HG03175 (cell line): ENCODE results near the gene GNAO1.

Source experiments
- ATAC-seq: cut with Tn5 transposase; IDR thresholded peaks from one replicate; pipeline ENCODE4 v1.9.1; 2021; ENCODE audit warnings: mild to moderate bottlenecking, moderate library complexity; ENCODE audit not compliant: unreplicated experiment

GNAO1 gene

DNA sequence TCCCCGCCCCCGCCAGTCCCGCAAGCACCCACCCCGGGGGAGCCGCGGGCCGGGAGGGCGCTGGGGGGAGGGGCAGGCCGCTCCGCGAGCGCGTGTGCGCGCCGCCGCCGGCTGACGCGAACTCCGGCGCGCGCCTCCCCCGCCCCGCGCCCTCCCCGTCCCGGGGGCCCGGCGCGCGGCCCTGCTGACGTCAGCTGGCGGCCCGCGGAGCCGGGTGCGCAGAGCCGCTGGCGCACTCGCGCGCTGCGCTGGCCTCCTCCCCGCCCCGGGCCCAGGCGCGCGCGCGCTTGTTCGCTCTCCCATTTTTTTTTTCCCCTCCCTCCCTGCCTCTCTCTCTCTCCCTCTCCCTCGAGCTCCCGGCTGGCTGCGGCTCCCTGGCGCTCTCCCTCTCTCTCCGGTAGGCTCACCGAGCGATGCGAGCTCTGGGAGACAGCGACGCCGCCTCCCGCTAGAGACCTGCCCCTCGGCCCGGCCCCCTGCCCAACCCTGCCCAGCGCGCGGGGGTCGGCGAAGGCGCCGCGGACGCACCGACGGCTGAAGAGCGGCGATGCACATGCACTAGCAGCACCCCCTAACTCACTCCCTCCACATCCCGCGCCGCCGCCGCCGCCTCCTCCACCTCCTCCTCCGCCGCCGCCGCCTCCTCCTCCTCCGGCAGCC is at the start of gene GNAO1:
GNAO1 (plus strand) TSS at position 334 of the 660 bp plus-strand sequence. CDS start 747 bp downstream, outside the sequence.
- ATAC-seq, result no peak

DNA sequence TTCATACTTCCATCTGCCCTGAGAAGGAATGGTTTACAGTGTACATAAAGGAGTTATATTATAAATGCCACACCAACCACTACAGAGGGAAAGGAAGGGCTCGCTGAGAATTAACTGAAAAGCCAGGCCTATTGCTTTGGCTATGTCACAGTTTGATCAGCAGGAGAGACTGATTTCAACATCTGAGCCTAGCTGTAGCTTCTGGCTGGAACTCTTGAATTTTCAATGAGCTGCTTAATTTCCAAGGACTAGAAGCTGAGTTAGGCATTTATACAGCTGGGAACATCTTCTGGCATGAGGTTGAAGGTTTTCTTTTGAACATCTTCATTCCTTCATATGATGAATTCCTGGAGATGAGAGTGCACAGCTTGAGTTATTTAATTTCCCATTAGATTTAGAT is 47.6 kb upstream of the GNAO1 start:
- ATAC-seq, result no peak

DNA sequence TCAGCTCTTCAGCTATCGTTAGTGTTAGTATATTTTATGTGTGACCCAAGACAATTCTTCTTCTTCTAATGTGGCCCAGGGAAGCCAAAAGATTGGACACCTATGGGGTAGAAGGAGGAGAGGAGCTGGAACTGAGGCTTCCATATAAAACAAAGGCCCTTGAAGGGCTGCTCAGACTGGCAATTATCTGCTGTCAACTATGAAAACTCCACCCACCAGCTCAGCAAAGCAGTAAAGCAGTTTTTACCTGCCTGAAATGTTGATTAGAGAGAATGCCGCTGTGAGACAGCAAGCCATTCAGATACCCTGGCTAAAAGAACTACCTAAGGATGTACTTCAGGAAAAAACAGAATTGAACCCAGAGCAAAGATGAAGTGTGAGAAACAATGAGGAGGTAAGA is 45.9 kb upstream of the GNAO1 start:
- no peak for ATAC-seq

DNA sequence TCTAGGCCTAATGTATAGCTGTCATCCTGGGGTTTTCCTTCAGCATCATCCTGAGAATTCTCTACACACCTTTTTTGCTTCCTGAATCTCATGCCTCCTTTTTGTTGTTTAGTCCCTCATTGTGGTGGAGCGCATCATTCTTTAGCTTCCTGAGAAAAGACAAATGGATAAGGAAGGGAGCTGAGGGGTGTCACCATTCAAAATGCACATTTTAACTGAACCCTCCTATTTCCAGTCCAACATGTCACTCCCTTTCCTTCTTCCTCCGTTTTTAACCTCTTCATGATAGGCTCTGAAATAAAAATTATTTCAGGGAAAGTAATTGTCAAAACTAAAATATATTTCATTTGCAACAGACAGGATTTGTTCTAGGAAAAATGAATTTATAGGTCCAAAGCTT is 39.7 kb upstream of the GNAO1 start:
- no peak for ATAC-seq

DNA sequence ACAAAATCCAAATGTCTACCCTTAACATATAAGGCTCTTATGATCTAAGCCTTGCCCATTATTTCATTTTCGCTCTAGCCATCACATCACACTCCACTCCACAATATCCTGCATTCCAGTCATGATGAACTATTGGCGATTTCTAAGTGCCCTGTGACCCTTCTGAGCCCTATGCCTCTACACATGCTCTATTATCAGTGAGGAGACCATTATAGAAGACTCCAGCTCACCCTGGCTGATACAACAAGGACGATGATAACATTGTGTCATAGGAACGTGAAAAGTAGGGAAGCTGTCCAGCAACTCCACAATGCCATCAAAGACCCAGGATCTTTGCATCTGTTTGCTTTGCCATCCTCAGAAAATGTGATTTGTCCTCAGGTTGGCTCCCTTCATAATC is 29.6 kb upstream of the GNAO1 start:
- ATAC-seq, result no peak

DNA sequence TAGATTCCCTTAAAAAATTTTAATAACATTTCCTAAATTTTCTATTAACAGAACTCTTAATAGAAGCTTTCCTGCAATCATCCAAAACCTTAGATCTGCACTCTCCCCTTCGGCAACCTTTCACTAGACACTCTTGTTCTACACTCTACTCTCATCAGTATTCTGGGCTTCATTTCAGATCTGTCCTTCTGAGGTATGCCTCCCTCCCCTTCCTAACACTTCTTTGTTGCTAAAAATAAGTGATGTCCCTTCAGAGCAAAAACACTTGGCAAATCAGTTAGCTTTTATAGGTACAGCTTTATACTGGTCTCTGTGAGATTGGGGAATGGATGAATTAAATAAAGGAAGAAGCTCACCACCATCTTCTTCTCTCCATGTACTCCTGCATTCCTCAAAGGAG is 28.2 kb upstream of the GNAO1 start:
- no peak for ATAC-seq

DNA sequence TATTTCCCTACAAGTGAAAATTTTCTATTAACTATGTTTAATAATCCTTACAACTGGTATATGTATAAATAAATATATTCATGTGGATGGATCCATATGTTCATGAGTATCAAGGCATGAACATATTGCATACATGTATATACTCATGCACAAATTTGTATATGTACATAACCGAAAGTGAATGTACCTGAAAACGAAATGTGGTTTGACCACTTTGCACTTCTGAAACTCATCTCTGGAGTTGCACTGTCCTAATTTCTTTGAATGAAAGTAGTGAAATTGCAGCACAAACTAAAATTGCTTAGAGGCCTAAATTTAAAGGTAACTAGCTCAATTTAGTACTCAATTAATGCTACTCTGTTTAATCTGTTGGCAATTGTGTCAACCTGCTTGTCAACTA is 27.4 kb upstream of the GNAO1 start:
- ATAC-seq, result peak; percentile 83

DNA sequence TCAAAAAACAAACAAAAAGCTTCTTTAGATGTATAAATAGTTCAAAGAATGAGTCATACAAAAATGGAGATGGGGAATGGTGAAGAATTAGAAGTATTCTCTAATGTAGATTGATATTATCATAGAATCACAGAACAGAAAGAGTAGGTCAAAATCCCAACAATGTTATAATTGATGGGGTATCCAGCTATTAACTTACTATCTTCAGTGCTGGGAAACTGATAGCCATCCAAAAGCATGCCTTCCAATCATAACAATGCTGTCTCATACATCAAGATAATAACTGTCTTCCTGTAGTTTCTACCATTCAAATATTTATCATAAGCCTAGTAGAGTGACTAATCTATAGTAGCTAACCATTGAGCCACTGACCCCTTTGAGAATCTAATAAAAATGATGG is 26.7 kb upstream of the GNAO1 start:
- ATAC-seq, result no peak

DNA sequence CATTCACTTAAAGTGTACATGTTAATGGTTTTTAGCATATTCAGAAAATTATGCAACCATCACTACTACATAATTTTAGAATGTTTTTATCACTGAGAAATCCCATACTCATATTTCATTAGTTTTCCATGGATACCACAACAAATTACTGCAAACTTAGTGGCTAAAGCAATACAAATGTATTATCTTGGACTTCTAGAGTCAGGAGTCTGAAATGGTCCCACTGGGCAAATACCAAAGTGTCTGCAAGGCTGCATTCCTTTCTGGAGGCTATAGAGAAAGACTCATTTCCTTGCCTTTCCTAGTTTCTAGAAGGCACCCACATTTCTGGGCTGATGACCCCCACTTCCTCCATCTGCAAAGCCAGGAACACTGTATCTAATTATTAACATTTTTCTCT is 16.9 kb upstream of the GNAO1 start:
- no peak for ATAC-seq

DNA sequence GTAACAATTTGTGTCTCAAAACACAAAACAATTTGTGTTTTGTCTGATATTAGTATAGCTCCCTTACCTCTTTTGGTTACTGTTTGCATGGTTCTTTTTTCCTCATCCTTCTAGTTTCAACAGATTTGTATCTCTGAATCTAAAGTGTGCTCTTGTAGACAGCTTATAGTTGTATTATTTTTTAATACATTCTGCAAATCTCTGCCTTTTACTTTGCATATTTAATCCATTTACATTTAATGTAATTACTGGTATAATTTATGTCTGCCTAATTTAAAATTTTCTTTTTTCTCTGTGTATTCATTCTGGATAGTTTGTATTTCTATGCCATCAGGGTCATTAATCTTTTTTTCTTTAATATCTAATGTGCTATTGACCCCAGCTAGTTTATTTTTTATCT is 9.9 kb upstream of the GNAO1 start:
- ATAC-seq, result no peak

DNA sequence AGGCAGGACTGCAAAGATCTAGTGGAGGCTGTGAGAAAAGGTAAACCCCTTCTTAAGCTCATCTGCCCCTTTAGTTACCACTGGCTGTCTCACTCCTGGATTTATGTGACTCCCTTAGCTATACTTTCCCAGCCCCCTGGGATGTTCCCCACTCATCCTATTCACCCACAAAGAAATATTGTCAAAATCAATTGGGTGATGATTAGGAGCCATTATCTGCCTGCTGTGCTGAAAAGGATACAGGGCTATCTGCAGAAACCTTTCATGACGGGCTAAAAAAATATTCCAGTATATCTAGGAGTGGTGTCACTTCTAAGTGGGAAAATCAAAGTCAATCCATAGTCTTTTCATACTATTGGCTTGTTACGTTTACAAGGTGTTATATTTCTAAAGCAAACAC is 8.0 kb upstream of the GNAO1 start:
- ATAC-seq, result no peak

DNA sequence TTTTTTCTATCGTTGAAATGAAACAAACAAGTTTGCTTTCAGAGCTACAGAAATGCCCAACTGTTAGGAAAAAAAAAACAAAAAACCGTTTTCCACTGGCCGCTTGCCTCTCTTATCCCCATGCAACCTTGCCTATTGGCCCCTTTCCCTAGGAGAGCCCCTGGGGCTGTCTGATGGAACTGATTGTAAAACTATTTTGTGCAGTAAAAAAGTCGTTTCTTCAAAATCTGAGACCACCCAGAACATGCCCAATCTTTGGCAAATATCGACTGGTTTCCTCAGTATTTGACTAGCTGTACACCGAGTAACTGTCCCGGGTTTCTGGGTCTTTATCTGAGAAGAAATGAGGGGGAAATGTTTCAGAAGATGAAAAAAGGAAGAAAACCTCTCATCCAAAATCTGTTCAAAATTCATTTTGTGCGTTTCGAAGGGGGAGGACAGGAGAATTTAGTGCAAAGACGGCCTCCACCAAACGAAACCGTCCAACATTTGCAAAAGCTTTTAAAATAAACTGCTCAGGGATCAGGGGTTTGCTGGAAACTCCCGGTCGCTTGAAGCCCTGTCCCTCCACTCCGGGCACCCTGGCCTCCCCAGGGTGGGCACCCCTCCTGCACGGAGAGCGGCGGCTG is 1.1 kb upstream of the GNAO1 start:
- ATAC-seq, result no peak

DNA sequence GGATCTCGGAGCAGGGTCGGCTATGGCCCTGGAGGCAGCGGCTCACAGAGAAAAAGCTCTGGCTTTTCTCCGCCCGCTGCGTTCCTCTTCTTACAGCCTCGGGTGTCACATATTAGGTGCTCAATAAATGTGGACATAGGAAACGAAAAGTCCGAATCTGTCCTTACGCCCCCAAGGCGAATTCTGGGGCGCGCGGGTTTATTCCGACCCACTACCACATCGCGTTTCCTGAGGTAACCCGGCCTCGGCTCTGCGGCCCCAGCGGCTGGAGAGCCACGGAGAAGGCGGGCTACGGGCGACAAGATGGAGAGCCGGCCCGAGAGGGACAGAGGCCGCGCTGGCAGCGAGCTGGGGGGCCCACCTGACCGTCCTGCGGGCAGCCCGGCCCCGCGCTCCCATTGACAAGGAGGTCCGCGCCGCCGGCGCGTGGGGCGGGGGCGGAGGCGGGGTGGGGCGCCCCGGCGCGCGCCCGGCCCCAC is 573 bp upstream of the GNAO1 start:
- no peak for ATAC-seq

DNA sequence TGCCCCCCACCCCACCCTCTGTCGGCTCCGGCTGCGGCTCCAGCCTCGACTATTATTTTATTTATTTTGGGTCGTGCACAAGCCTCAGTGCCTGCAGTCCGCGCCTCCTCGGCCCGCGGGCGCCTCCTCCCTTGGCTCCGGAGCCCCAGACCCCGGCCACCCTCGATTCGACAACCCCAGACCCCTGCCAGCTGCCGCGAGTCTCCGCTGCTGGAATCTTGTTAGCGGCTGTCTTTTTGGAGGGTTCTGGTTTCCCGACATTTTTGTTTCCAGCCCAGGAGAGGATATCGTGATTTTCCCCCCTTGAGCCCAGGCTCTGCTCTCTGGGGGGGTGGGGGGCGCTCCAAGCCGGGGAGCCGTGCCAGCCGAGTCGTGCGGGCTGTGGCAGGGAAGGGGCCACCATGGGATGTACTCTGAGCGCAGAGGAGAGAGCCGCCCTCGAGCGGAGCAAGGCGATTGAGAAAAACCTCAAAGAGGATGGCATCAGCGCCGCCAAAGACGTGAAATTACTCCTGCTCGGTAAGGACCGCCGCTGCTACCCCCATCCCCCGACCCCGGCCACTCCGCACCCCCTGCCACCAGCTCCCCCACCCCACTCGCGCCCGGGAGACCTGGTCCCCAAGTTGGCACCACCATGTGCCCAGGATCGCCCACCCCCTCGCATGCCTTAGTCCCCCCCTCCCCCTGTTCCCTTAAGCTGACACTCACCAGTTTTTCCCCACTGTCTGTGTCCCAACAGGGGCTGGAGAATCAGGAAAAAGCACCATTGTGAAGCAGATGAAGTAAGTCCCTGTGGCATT is 746 bp downstream of the GNAO1 start:
- no peak for ATAC-seq

DNA sequence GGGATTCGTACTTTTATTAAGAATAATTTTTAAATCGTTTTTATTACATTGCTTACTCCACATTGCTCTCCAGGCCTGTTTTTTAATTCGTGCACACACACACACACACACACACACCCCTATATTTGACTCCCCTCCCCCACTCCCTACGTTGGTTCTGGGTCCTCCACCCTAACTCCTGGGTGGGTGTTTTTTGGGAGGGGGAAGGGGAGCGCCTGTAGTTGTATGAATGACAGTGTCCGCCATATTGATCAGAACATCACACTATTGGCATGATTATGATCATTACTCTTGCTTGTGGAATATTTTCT is 1.3 kb downstream of the GNAO1 start:
- no peak for ATAC-seq

DNA sequence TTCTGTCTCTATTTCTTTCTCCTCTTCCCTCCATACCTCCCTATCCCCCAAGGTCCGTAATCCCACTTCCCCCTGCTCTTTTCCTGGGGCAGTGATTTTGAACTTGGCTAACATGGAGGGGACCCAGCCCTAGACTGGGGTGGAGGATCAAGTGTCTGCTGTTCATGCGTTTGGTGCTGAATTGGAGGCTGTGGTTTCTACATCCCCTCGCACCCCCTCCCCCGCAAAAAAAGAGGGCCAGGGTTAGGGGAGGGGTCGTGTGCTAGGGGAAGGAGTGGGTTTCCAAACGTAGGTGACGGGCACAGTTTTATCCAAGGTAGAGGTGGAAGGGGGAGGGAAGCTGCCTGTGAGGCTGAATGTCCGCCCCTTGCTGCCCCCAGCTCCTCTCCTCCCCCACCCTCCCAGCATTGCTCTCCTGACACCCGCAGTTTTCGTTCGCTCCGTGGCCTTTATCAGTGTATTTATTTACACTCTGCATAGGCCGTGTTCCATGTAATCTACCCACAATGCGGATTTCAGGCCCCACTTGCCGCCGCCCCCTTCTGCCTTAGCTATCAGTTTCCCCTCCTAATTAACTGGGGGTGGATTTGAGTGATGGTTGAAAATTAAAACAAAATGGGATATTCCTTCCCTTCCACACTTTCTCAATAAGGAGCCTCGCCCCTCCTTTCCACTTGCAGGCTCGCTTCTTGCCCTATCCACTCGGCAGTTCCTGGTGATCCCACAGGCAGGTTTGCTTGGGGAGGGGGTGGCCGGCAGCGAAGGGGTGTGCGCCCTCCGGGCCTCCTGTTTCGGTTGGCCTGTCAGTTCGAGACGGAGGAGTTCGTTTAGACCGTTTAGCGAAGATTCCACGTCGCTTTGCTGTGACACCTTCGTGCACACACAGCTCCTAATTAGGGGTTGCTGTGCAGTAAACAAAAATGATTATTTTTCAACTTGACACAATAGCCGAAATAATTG is 2.0 kb downstream of the GNAO1 start:
- ATAC-seq, result no peak

DNA sequence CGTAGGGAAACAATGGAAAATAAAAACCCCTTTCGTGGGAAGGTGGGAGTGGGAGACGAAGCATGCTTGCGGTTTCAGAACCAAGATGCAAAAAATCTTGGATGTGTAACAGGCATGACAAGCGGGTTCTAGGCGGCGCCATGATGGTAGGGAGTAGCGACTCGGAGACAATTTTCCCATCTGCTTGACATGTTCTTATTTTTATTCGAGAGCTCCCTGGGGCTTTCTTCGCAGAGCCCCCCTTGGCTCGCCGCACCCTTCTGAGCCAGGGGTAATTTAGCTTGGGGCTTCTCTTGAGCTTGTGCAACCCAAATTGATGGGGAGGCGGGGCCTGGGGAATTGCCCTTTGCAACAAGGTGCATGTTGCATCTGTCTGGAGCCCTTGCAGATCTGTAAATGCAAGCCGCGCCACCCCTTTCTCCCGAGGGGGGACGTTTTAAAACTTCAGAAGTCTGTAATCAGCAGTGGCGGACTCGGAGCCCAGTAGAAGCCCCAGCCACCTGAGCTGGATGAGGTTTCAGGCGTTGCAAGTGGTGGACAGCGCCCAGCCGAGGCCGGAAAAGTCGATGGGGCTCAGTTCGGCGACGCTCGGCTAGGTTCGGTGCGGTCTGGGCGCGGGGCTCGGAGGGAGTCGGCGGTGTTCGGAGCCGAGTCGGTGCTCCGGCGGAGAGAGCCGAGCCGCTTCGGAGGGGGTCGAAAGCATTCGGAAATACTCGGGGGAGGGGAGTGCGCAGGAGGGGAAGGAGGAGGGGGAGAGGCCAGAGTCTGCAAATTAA is 2.9 kb downstream of the GNAO1 start:
- ATAC-seq, result no peak

DNA sequence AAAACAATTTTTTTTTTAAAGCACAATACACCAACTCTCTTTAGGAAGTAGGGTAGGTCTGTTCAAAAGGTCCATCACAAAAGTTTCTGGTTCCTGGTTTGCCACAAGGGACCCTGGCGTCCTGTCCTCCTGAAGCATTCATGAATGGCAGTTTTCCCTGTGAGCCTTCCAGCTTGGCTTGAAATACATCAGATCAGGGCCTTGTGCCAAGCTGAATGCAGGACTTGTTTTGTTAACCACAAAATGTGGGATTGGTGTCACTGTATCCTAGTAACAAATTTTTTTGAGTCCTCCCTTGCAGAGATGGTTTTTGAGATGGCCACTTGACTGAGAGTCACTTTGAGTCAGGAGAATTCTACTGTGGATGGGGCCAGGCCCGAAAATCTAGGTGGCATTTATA is 3.9 kb downstream of the GNAO1 start:
- ATAC-seq, result no peak

DNA sequence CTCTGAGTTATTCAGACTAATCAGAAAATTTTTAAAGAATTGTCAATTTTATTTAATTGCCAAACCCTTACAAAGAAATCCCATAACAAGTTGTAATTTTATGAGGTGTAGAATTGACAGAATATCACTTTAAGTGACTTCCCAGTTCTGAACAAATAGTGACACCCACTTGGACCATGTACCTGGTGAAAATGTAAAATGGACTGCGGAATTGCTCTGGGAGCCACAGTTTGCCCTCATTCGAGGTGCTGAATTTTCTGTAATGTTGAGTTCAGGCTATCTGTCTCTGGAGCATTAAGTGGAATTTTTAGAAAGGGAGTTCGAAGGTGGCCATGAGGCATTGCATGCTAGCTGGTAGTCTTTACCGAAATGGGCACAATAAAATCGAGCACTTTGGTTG is 5.1 kb downstream of the GNAO1 start:
- no peak for ATAC-seq
